HepG2 (cell line): ENCODE data around the gene GRB2. TPM values are rescaled to one million over a fixed set of nuclear protein-coding genes. Genes with fewer than 3 reads are reported as not detected.

Source experiments
- ATAC-seq: fragments of 200-7000 bp; cut with Tn5 transposase; 3 replicates; pipeline ENCODE4 v1.9.1; 2020; ENCODE audit warnings: mild to moderate bottlenecking, moderate library complexity
- BruUV-seq: library from RNA; stranded (reverse); fragments of 400-500 nt; replicated peaks from 2 replicates; lab custom pipeline; 2021; lab: Mats Ljungman, UMichigan
- CTCF ChIA-PET: fragments of 300-600 bp; formaldehyde crosslinking; extraction: SDS; loops from one replicate; lab custom pipeline; 2021; ENCODE audit warnings: low total read pairs, inconsistent platforms, low intra/inter-chr PET ratio; lab: Yijun Ruan, JAX
- POLR2A ChIA-PET: fragments of 350-600 bp; sonication (Branson Sonifier 250); formaldehyde crosslinking; loops from one replicate; lab custom pipeline; 2020; ENCODE audit warnings: antibody characterized with exemption, inconsistent platforms; lab: Yijun Ruan, JAX
- DNase-seq: peaks from one replicate; pipeline ENCODE4 v3.0.0-alpha.2; 2015; ENCODE audit warnings: low spot score
- FAIRE-seq: peaks from 3 replicates; lab custom pipeline; 2011; peaks lifted over from hg19 to GRCh38; lab: Jason Lieb, UNC
- H2AFZ ChIP-seq: one replicate; pipeline ENCODE4 v1.6.1; 2011; ENCODE audit warnings: low read length, inconsistent platforms
- H3K27ac ChIP-seq: fragments of 300-600 bp; 3 replicates; pipeline ENCODE4 v1.8.0; 2011; ENCODE audit warnings: mixed run types, mild to moderate bottlenecking, mixed read lengths, low read length, inconsistent platforms; ENCODE audit not compliant: insufficient read depth; ENCODE audit errors: extremely low read length
- H3K27me3 ChIP-seq, 2 experiments: fragments of 200-600 bp in 1 of 2; 2 replicates in 1 of 2; 3 replicates in 1 of 2; pipeline versions ENCODE4 v1.6.0 to v1.8.0; 2011; ENCODE audit warnings: low read length in 2 of 2, mild to moderate bottlenecking in 2 of 2, moderate library complexity in 2 of 2, inconsistent platforms in 1 of 2; ENCODE audit not compliant: insufficient read depth in 2 of 2, control insufficient read depth in 1 of 2
- H3K36me3 ChIP-seq, 2 experiments: fragments of 200-600 bp in 1 of 2; replicated peaks in 1 of 2; 2 replicates in 1 of 2; 3 replicates in 1 of 2; pipeline versions ENCODE4 v1.5.1 to v1.8.0; 2011; ENCODE audit warnings: low read length in 2 of 2, inconsistent platforms in 1 of 2; ENCODE audit not compliant: insufficient read depth in 2 of 2, control insufficient read depth in 1 of 2
- H3K4me1 ChIP-seq: 2 replicates; pipeline ENCODE4 v1.5.1; 2012; ENCODE audit warnings: low read length, inconsistent platforms; ENCODE audit not compliant: insufficient read depth
- H3K4me2 ChIP-seq: 2 replicates; pipeline ENCODE4 v1.6.0; 2011; ENCODE audit warnings: low read depth, low read length, inconsistent platforms
- H3K4me3 ChIP-seq, 3 experiments: fragments of 200-600 bp in 1 of 3; sonication (generic), shearing (Covaris generic) in 1 of 3; replicated peaks in 1 of 3; 2 replicates each; pipeline ENCODE4 v1.5.1; 2011 to 2016; ENCODE audit warnings: low read length in 3 of 3, inconsistent platforms in 2 of 3, low read depth in 2 of 3, mild to moderate bottlenecking in 2 of 3, control low read depth in 1 of 3, mixed read lengths in 1 of 3; ENCODE audit not compliant: insufficient read depth in 1 of 3
- H3K79me2 ChIP-seq: one replicate; pipeline ENCODE4 v1.6.1; 2011; ENCODE audit warnings: low read length, inconsistent platforms; ENCODE audit not compliant: insufficient read depth
- H3K9ac ChIP-seq: 2 replicates; pipeline ENCODE4 v1.6.0; 2011; ENCODE audit warnings: mild to moderate bottlenecking, low read depth, low read length, inconsistent platforms; ENCODE audit not compliant: insufficient read depth
- H3K9me3 ChIP-seq: 2 replicates; pipeline ENCODE4 v1.5.1; 2012; ENCODE audit warnings: mild to moderate bottlenecking, low read length
- H4K20me1 ChIP-seq: 2 replicates; pipeline ENCODE4 v1.6.0; 2011; ENCODE audit warnings: inconsistent platforms, mild to moderate bottlenecking, low read length, moderate library complexity; ENCODE audit not compliant: insufficient read depth
- ARID3A ChIP-seq: IDR thresholded peaks from 2 replicates; pipeline ENCODE4 v1.6.1; 2012; ENCODE audit warnings: low read depth, low read length, improper control_type of control experiment
- SOX5 ChIP-seq: IDR thresholded peaks from 2 replicates; pipeline ENCODE4 v1.6.1; 2016; ENCODE audit warnings: borderline replicate concordance
- ZBTB34 ChIP-seq: sonication (generic); formaldehyde crosslinking; IDR thresholded peaks from 2 replicates; pipeline ENCODE4 v1.8.0; 2022; ENCODE audit warnings: mild to moderate bottlenecking, missing genetic modification reagents
- ZNF460 ChIP-seq: sonication (generic); formaldehyde crosslinking; IDR thresholded peaks from 2 replicates; pipeline ENCODE4 v1.5.1; 2020; ENCODE audit warnings: missing genetic modification reagents, mild to moderate bottlenecking, borderline replicate concordance
- ZNF577 ChIP-seq: sonication (generic); formaldehyde crosslinking; IDR thresholded peaks from 2 replicates; pipeline ENCODE4 v1.4.0; 2020; ENCODE audit warnings: mild to moderate bottlenecking, low read depth, missing genetic modification reagents, borderline replicate concordance
- ZNF607 ChIP-seq: sonication (generic); formaldehyde crosslinking; IDR thresholded peaks from 2 replicates; pipeline ENCODE4 v1.5.1; 2020; ENCODE audit warnings: missing genetic modification reagents, mild to moderate bottlenecking, borderline replicate concordance
- ZNF7 ChIP-seq: IDR thresholded peaks from 2 replicates; pipeline ENCODE4 v1.6.1; 2016; ENCODE audit warnings: missing biosample characterization, missing genetic modification reagents
- ZNF720 ChIP-seq: sonication (generic); formaldehyde crosslinking; IDR thresholded peaks from 2 replicates; pipeline ENCODE4 v1.4.0; 2020; ENCODE audit warnings: missing genetic modification reagents
- ZNF841 ChIP-seq: sonication (generic); formaldehyde crosslinking; IDR thresholded peaks from 2 replicates; pipeline ENCODE4 v1.8.1; 2023; ENCODE audit warnings: missing genetic modification reagents, borderline replicate concordance
- WGBS: methylation state at CpG from one replicate; pipeline ENCODE4 v1.1.6; 2017; ENCODE audit warnings: low lambda C conversion rate; 5-methylcytosine and 5-hydroxymethylcytosine counted together
- in situ Hi-C: cut with HindIII; loops from 2 replicates; pipeline ENCODE4 v1.10.0; 2017; ENCODE audit warnings: low pct_unique_long_range_greater_than_20kb; ENCODE audit not compliant: extremely low pct_ligation_motif_present
- intact Hi-C: fragments of 100-400 bp; cut with micrococcal nuclease; formaldehyde crosslinking; loops from one replicate; pipeline ENCODE4 v1.10.0; 2022; ENCODE audit not compliant: unreplicated experiment
- polyA plus RNA-seq, 8 experiments: library from polyadenylated mRNA; depleted of rRNA in 3 of 8; stranded (reverse) in 7 of 8; unstranded in 1 of 8; fragments of >200 nt; fragmentation: Illumina TruSeq in 4 of 8; extraction: Trizol in 4 of 8; gene quantifications; 2 replicates each; pipeline versions ENCODE4 v1.2.1 to v1.2.3, GENCODE V29; 2011 to 2016; ENCODE audit warnings: low read depth in 4 of 8, missing spikeins in 1 of 8, mixed read lengths in 1 of 8; ENCODE audit not compliant: insufficient read depth in 1 of 8
- total RNA-seq, 5 experiments: library from RNA; depleted of rRNA; stranded (reverse); fragments of >200 nt; fragmentation: Illumina TruSeq; extraction: Trizol; gene quantifications; 2 replicates each; pipeline ENCODE4 v1.2.3, GENCODE V29; 2016; ENCODE audit warnings: low read depth in 1 of 5

The GRB2 gene
- total and polyA plus RNA-seq, 2 of the 13 experiments (the other 11 are each of a cell fraction or from before 2014, with no cell fraction given): 84.6 to 92.3 TPM

GRCh38 chr17:75367312-75367711 lies 38.2 kb downstream of the GRB2 start:
- peaks cover 98% of the 10 kb centered on the region for H3K79me2 ChIP-seq
- H3K27me3 ChIP-seq: no peaks in the 10 kb centered on the region
- ChIA-PET CTCF (no interaction called here), POLR2A (no interaction called here)
- DNase-seq (no peak), FAIRE-seq (no peak), ATAC-seq (no peak)
- H3K27ac ChIP-seq: no peak overlapping the region
- H3K9me3 ChIP-seq: no peaks in the 10 kb centered on the region
- no peak overlapping the region for H3K4me2 ChIP-seq
- H4K20me1 ChIP-seq: peaks cover 11% of the 10 kb centered on the region; the same call in 1 of the 2 replicates
- H3K4me1 ChIP-seq: peaks cover 65% of the 10 kb centered on the region
- H2AFZ ChIP-seq: no peak overlapping the region
- BruUV-seq: no TSS peak
- in situ Hi-C loops (no loop called here), intact Hi-C loops (no loop called here)
- no peak overlapping the region for H3K9ac ChIP-seq
- TF ChIP-seq ZBTB34 (no peak), ZNF460 (CRISPR knock-in tag) (no peak), ZNF841 (CRISPR knock-in tag) (no peak), ZNF7 (CRISPR knock-in tag) (no peak), SOX5 (CRISPR knock-in tag) (no peak), ZNF720 (CRISPR knock-in tag) (no peak), ZNF607 (no peak), ARID3A (no peak), ZNF577 (CRISPR knock-in tag) (no peak)
- 78% methylated on average over 1 of the region's 1 CpG for WGBS
- no peak overlapping the region for H3K4me3 ChIP-seq
- no peaks in the 10 kb centered on the region; a peak in 1 of 5 replicates for H3K36me3 ChIP-seq
